Stimulated activated naive B cell treated with anti-CD40 and anti-IgM and Interleukin-4, amounts not matched to agents 10 μg/mL and 1 μg/mL and 100 μg/mL, for 72 hours (primary cell): Measurements from ENCODE around the gene NGFR.

Experiments used
- ATAC-seq, 2 donors: fragments of 150-1000 bp; cut with Tn5 transposase; replicated peaks; 2 replicates each; pipeline ENCODE4 v1.10.0; 2021; ENCODE audit warnings: moderate library complexity in 1 of 2
- DNase-seq: peaks from one replicate; pipeline ENCODE4 v3.0.0; 2021
- H3K27ac Mint-ChIP-seq: one replicate; pipeline ENCODE4 v1.8.0; 2022; ENCODE audit warnings: mild to moderate bottlenecking, mixed read lengths
- H3K27me3 Mint-ChIP-seq, 2 donors: one replicate each; pipeline ENCODE4 v1.8.0; 2022; ENCODE audit warnings: mixed read lengths in 2 of 2
- H3K36me3 Mint-ChIP-seq, 2 donors: one replicate each; pipeline ENCODE4 v1.8.0; 2022; ENCODE audit warnings: mixed read lengths in 2 of 2, mild to moderate bottlenecking in 1 of 2
- H3K4me1 Mint-ChIP-seq, 2 donors: one replicate each; pipeline ENCODE4 v1.8.0; 2022; ENCODE audit warnings: mixed read lengths in 2 of 2, mild to moderate bottlenecking in 1 of 2
- H3K4me3 Mint-ChIP-seq, 2 donors: one replicate each; pipeline ENCODE4 v1.8.0; 2022; ENCODE audit warnings: mild to moderate bottlenecking in 2 of 2, mixed read lengths in 2 of 2, moderate library complexity in 1 of 2
- H3K9me3 Mint-ChIP-seq, 2 donors: one replicate each; pipeline ENCODE4 v1.8.0; 2022; ENCODE audit warnings: mixed read lengths in 2 of 2, mild to moderate bottlenecking in 1 of 2

The NGFR gene

GRCh38 chr17:49511810-49512209 lies 16.7 kb downstream of the NGFR start:
- Mint-ChIP-seq H3K27me3 (peaks cover 45 to 50% of the 10 kb centered on the region in 2 donors), H3K36me3 (no peaks in the 10 kb centered on the region), H3K9me3 (no peaks in the 10 kb centered on the region), H3K27ac (no peak overlapping the region), H3K4me1 (peaks cover 8% of the 10 kb centered on the region in 2 donors), H3K4me3 (no peak overlapping the region)
- DNase-seq (no peak), ATAC-seq (no peak)

DNA sequence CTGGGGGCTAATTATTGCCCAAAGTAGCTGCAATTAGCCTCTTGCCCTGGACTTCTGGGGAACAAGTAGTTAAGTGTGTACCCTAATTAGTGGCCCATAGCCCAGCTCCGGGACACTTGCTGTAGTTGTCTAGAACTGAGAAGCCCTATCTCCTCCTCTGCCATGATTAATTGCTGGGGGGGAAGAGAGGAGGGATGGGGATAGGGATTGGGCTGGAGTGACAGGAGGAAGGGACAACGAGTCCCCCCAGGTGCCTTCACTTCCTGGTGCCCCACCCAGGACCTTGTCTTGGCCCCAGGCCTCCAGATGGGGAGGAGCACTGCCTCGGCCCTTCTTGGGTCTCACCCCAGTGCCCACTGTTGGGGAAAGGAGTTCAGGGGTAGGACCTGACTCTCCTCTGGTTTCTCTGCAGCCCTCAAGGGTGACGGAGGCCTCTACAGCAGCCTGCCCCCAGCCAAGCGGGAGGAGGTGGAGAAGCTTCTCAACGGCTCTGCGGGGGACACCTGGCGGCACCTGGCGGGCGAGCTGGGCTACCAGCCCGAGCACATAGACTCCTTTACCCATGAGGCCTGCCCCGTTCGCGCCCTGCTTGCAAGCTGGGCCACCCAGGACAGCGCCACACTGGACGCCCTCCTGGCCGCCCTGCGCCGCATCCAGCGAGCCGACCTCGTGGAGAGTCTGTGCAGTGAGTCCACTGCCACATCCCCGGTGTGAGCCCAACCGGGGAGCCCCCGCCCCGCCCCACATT lies 17.4 kb downstream of the NGFR start:
- ATAC-seq (no peak), DNase-seq (no peak)
- Mint-ChIP-seq H3K4me1 (peaks cover 8% of the 10 kb centered on the region in 2 donors), H3K9me3 (no peaks in the 10 kb centered on the region), H3K36me3 (no peaks in the 10 kb centered on the region), H3K4me3 (no peak overlapping the region), H3K27ac (no peak overlapping the region), H3K27me3 (peaks cover 39 to 44% of the 10 kb centered on the region in 2 donors)

DNA sequence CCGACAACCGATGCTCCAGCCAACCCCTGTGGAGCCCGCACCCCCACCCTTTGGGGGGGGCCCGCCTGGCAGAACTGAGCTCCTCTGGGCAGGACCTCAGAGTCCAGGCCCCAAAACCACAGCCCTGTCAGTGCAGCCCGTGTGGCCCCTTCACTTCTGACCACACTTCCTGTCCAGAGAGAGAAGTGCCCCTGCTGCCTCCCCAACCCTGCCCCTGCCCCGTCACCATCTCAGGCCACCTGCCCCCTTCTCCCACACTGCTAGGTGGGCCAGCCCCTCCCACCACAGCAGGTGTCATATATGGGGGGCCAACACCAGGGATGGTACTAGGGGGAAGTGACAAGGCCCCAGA lies 17.9 kb downstream of the NGFR start:
- Mint-ChIP-seq H3K4me3 (no peak overlapping the region), H3K36me3 (no peaks in the 10 kb centered on the region), H3K27me3 (peaks cover 33 to 44% of the 10 kb centered on the region in 2 donors), H3K9me3 (no peaks in the 10 kb centered on the region), H3K27ac (no peak overlapping the region), H3K4me1 (peaks cover 8% of the 10 kb centered on the region in 2 donors)
- DNase-seq (no peak), ATAC-seq (no peak)

DNA sequence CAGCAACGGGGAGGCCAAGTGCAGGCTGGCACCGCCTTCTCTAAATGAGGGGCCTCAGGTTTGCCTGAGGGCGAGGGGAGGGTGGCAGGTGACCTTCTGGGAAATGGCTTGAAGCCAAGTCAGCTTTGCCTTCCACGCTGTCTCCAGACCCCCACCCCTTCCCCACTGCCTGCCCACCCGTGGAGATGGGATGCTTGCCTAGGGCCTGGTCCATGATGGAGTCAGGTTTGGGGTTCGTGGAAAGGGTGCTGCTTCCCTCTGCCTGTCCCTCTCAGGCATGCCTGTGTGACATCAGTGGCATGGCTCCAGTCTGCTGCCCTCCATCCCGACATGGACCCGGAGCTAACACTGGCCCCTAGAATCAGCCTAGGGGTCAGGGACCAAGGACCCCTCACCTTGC lies 18.5 kb downstream of the NGFR start:
- Mint-ChIP-seq H3K27ac (no peak overlapping the region), H3K27me3 (peaks cover 32 to 42% of the 10 kb centered on the region in 2 donors), H3K4me1 (peaks cover 8% of the 10 kb centered on the region in 2 donors), H3K36me3 (no peaks in the 10 kb centered on the region), H3K9me3 (no peaks in the 10 kb centered on the region), H3K4me3 (no peak overlapping the region)
- no peak for DNase-seq
- no peak for ATAC-seq

- Mint-ChIP-seq H3K4me3 (no peak overlapping the region), H3K27ac (peak overlapping the region; percentile 49), H3K9me3 (no peaks in the 10 kb centered on the region), H3K36me3 (no peaks in the 10 kb centered on the region), H3K27me3 (peaks cover 27 to 37% of the 10 kb centered on the region in 2 donors), H3K4me1 (peaks cover 8% of the 10 kb centered on the region in 2 donors)
- ATAC-seq, result peak; percentile 23 to 24
- no peak for DNase-seq
Measured at GRCh38 chr17:49514071-49514721, 19.1 kb downstream of the NGFR start.

- peaks cover 8% of the 10 kb centered on the region in 2 donors for H3K4me1 Mint-ChIP-seq
- ATAC-seq (peak; percentile 80 to 83), DNase-seq (peak; percentile 28)
- H3K36me3 Mint-ChIP-seq, result no peaks in the 10 kb centered on the region
- H3K27ac Mint-ChIP-seq, result peak overlapping the region; percentile 85
- no peak overlapping the region for H3K4me3 Mint-ChIP-seq
- H3K27me3 Mint-ChIP-seq, result peaks cover 34 to 35% of the 10 kb centered on the region in 2 donors
- no peaks in the 10 kb centered on the region for H3K9me3 Mint-ChIP-seq
Measured at GRCh38 chr17:49515196-49515770, 20.2 kb downstream of the NGFR start.

- no peak for ATAC-seq
- H3K27me3 Mint-ChIP-seq, result peaks cover 32 to 38% of the 10 kb centered on the region in 2 donors
- no peak overlapping the region for H3K4me3 Mint-ChIP-seq
- H3K4me1 Mint-ChIP-seq, result peaks cover 8% of the 10 kb centered on the region in 2 donors
- H3K27ac Mint-ChIP-seq, result no peak overlapping the region
- DNase-seq, result no peak
- H3K9me3 Mint-ChIP-seq, result no peaks in the 10 kb centered on the region
- H3K36me3 Mint-ChIP-seq, result no peaks in the 10 kb centered on the region
Measured at GRCh38 chr17:49516180-49516579, 21.1 kb downstream of the NGFR start.

DNA sequence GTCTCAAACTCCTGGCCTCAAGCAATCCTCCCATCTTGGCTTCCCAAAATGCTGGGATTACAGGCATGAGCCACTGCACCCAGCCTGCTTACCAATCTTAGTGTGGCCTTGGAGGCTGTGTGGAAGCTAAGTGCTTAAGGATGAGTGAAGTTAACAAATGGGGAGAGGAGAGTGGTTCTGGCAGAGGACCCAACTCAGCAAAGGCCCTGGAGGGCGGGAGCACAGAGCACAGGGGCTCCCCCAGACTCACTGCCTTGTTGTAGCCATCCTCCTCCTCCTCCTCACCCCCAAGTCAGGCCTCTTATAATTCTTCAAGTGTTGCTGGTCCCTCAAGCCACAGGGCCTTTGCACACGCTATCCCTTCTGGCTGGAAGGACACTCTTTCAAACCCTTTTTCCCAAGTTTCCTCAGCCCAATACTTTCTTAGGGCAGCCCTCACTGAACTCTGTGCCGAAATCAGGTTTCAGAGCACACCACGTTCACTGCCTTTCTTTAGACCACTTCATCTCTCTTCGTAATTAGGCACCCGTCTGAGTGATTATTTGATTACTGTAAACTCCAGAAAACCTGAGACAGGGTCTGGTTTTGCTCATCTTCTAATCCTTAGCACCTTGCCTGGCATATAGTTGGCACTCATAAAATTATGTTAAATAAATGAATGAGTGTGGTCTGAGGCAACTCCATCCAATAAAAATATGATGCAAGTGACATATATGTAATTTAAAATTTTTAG lies 23.4 kb downstream of the NGFR start:
- no peak for ATAC-seq

DNA sequence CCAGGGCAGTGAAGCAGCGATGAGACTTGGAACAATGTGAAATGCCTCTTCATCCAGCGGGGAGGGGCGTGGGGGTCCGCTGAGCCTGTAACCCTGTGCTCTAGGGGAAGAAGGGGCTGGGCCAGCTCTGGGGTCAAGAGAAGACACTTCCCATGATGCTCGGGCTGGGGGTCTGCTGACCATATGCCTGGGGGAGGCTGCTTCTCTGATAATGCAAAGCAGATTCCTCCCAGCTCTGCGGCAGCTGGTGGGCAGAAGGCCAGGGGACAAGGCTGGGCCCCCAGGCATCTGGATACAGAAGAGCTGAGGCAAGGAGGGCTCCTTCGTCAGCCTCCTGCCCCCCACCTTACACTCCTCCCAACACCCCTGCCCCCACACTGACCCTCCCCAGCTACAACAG lies 24.7 kb downstream of the NGFR start:
- no peaks in the 10 kb centered on the region for H3K9me3 Mint-ChIP-seq
- no peak for ATAC-seq
- no peak overlapping the region for H3K4me3 Mint-ChIP-seq
- no peaks in the 10 kb centered on the region for H3K36me3 Mint-ChIP-seq
- peaks cover 28 to 36% of the 10 kb centered on the region in 2 donors for H3K27me3 Mint-ChIP-seq
- no peak overlapping the region for H3K27ac Mint-ChIP-seq
- peaks cover 8% of the 10 kb centered on the region in 2 donors for H3K4me1 Mint-ChIP-seq
- DNase-seq, result no peak

More for the DNA sequence above, 23.4 kb downstream of the NGFR start:
- Mint-ChIP-seq H3K4me3 (no peak overlapping the region), H3K36me3 (no peaks in the 10 kb centered on the region), H3K27ac (no peak overlapping the region), H3K9me3 (no peaks in the 10 kb centered on the region), H3K27me3 (peaks cover 36 to 46% of the 10 kb centered on the region in 2 donors), H3K4me1 (peaks cover 8% of the 10 kb centered on the region in 2 donors)
- no peak for DNase-seq

- ATAC-seq (no peak), DNase-seq (no peak)
- Mint-ChIP-seq H3K27ac (no peak overlapping the region), H3K36me3 (no peaks in the 10 kb centered on the region), H3K4me1 (peaks cover 1% of the 10 kb centered on the region in 2 donors), H3K4me3 (no peak overlapping the region), H3K9me3 (no peaks in the 10 kb centered on the region), H3K27me3 (peaks cover 22 to 36% of the 10 kb centered on the region in 2 donors)
Measured at GRCh38 chr17:49520386-49521087, 25.4 kb downstream of the NGFR start.

DNA sequence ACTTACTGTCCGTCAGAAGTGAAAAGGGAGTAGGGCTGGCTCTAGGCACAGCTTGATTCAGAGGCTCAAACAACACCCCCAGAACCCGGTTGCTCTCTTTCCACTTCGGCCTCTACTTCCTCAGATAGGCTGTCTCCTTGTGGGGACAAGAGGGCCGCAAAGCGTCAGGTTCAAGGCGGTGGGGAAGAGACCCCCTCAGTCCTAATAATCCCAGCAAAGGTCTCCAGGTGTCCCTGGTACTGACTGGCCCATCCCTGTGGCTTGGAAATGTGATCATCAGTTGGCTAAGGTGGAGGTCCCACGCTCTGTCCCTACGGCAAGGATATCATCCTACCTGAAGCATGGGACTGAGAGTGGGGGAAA lies 26.0 kb downstream of the NGFR start:
- H3K4me3 Mint-ChIP-seq, result no peak overlapping the region
- DNase-seq (no peak), ATAC-seq (no peak)
- H3K36me3 Mint-ChIP-seq, result no peaks in the 10 kb centered on the region
- H3K27ac Mint-ChIP-seq, result no peak overlapping the region
- H3K4me1 Mint-ChIP-seq, result no peaks in the 10 kb centered on the region
- H3K9me3 Mint-ChIP-seq, result no peaks in the 10 kb centered on the region
- H3K27me3 Mint-ChIP-seq, result peaks cover 24 to 36% of the 10 kb centered on the region in 2 donors

- Mint-ChIP-seq H3K27ac (no peak overlapping the region), H3K36me3 (no peaks in the 10 kb centered on the region), H3K27me3 (peaks cover 26 to 36% of the 10 kb centered on the region in 2 donors), H3K9me3 (no peaks in the 10 kb centered on the region), H3K4me1 (no peaks in the 10 kb centered on the region), H3K4me3 (no peak overlapping the region)
- DNase-seq, result no peak
- no peak for ATAC-seq
Measured at GRCh38 chr17:49521471-49522356, 26.6 kb downstream of the NGFR start.

DNA sequence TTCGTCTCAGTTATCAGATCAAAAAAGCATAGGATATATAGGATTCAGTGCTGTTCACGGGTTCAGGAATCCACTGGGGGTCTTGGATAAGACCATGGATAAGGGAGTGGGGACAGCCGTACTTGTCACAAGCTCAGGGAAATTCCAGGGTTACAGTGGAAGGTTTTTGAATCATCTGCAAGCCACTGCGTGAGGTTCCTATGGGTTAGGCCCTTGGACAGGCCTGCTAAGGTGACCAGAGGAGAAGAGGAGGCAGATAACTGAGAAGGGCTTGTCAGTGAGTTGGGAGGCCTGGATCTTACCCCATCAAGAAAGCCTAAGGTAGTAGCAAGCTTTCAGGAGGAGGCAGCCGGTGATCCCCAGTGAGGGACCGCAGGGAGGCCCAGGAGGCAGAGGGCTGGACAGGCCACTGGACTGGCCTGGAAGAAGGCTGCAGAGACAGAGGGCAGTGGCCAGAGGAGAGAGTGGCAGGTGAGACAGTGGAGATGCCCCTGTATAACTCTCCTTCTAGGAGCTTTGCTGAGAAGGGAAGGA lies 27.3 kb downstream of the NGFR start:
- Mint-ChIP-seq H3K27me3 (peaks cover 28 to 36% of the 10 kb centered on the region in 2 donors), H3K36me3 (no peaks in the 10 kb centered on the region), H3K9me3 (no peaks in the 10 kb centered on the region), H3K27ac (no peak overlapping the region), H3K4me3 (no peak overlapping the region), H3K4me1 (no peaks in the 10 kb centered on the region)
- no peak for ATAC-seq
- DNase-seq, result no peak
